22Rv1 (cell line): ENCODE data around the gene MTPN.

Experiments used
- ZFX ChIP-seq: fragments of 450-650 bp; IDR thresholded peaks from 2 replicates; pipeline ENCODE4 v1.6.1; 2017; ENCODE audit warnings: antibody characterized with exemption, borderline replicate concordance
- TF ChIP-seq, protein P1 (sequence below): fragments of 450-650 bp; IDR thresholded peaks from 2 replicates; pipeline ENCODE4 v1.5.1; 2017; ENCODE audit warnings: mild to moderate bottlenecking

DNA sequence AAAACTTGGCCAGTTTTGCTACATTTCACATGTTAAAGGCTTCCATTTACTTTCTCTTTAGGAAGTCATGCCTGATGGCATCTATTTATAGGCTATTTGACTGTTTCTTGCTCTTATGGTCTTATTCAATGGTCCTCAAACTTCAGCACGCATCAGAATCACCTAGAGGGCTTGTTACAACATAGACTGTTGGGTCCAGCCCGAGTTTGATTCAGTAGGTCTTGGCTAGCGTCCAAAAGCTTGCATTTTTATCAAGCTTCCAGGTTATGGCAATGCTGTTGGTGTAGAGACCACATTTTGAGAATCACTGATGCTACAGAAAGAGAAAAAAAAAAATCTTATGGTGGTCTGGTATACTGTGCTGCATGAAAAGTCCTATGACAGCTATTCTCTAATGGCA lies 51.9 kb downstream of the MTPN start:
- TF ChIP-seq, protein P1, sequence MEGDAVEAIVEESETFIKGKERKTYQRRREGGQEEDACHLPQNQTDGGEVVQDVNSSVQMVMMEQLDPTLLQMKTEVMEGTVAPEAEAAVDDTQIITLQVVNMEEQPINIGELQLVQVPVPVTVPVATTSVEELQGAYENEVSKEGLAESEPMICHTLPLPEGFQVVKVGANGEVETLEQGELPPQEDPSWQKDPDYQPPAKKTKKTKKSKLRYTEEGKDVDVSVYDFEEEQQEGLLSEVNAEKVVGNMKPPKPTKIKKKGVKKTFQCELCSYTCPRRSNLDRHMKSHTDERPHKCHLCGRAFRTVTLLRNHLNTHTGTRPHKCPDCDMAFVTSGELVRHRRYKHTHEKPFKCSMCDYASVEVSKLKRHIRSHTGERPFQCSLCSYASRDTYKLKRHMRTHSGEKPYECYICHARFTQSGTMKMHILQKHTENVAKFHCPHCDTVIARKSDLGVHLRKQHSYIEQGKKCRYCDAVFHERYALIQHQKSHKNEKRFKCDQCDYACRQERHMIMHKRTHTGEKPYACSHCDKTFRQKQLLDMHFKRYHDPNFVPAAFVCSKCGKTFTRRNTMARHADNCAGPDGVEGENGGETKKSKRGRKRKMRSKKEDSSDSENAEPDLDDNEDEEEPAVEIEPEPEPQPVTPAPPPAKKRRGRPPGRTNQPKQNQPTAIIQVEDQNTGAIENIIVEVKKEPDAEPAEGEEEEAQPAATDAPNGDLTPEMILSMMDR = no peak
- TF ChIP-seq ZFX = no peak
